Gastrocnemius medialis (tissue), 4 donors: ENCODE measurements around the gene IQSEC2. TPM values are rescaled to one million over a fixed set of nuclear protein-coding genes. Genes with fewer than 3 reads are reported as not detected.

Experiments
- ATAC-seq, 2 donors: fragments of 150-250 bp; one replicate each; pipeline ENCODE4 v1.9.1; 2016
- DNase-seq, 2 donors: peaks; one replicate each; pipeline ENCODE4 v3.0.0-alpha.2; 2019
- H3K27ac ChIP-seq, 4 donors: fragments of 200-600 bp; sonication (generic); 1 replicate in 1 of 4; 2 replicates in 3 of 4; pipeline ENCODE4 v1.5.1; 2016 to 2018; ENCODE audit warnings: mild to moderate bottlenecking in 2 of 4, moderate library complexity in 1 of 4
- H3K27me3 ChIP-seq, 3 donors: fragments of 200-600 bp; sonication (generic) in 2 of 3; 1 replicate in 1 of 3; 2 replicates in 2 of 3; pipeline versions ENCODE4 v1.5.1 to v1.6.0; 2016 to 2019; ENCODE audit warnings: mild to moderate bottlenecking in 1 of 3, moderate library complexity in 1 of 3
- H3K36me3 ChIP-seq, 2 donors: fragments of 200-600 bp; sonication (generic) in 1 of 2; one replicate each; pipeline ENCODE4 v1.5.1; 2017 to 2018
- H3K4me1 ChIP-seq, 2 donors: fragments of 200-600 bp; sonication (generic) in 1 of 2; one replicate each; pipeline ENCODE4 v1.5.1; 2016 to 2017; ENCODE audit warnings: mild to moderate bottlenecking in 2 of 2
- H3K4me3 ChIP-seq, 4 donors: fragments of 200-600 bp; sonication (generic) in 3 of 4; 1 replicate in 1 of 4; 2 replicates in 3 of 4; pipeline ENCODE4 v1.5.1; 2016 to 2019; ENCODE audit warnings: mild to moderate bottlenecking in 2 of 4
- H3K9me3 ChIP-seq, 3 donors: fragments of 200-600 bp; sonication (generic) in 2 of 3; 1 replicate in 1 of 3; 2 replicates in 2 of 3; pipeline ENCODE4 v1.5.1; 2016 to 2019
- CTCF ChIP-seq, 5 experiments: fragments of 450-650 bp in 3 of 5; fragments of 200-600 bp in 2 of 5; sonication (generic) in 2 of 5; IDR thresholded peaks in 4 of 5; conservative IDR thresholded peaks in 1 of 5; 1 replicate in 4 of 5; 2 replicates in 1 of 5; pipeline ENCODE4 v1.5.1; 2016 to 2019; ENCODE audit warnings: antibody characterized with exemption in 5 of 5, mild to moderate bottlenecking in 3 of 5, moderate library complexity in 3 of 5
- POLR2A ChIP-seq, 2 donors: fragments of 450-650 bp; IDR thresholded peaks; one replicate each; pipeline ENCODE4 v1.6.1; 2017; ENCODE audit warnings: antibody characterized with exemption in 2 of 2, mild to moderate bottlenecking in 2 of 2, moderate library complexity in 2 of 2
- in situ Hi-C, 4 donors: fragments of 200-750 bp; cut with MboI; loops; one replicate each; pipeline versions ENCODE4 v1.15.0 to v1.8.0; 2017; ENCODE audit warnings: low sequenced_read_pairs in 4 of 4
- intact Hi-C: fragments of 100-400 bp; cut with DNase I; formaldehyde crosslinking; loops from one replicate; pipeline ENCODE4 v1.15.1; 2023; ENCODE audit warnings: low total_unique reads
- total RNA-seq, 4 donors: library from RNA; depleted of rRNA; stranded (reverse); fragments of >200 nt; gene quantifications; one replicate each; pipeline versions ENCODE4 v1.1.0 to v1.2.3, GENCODE V29; 2016

The IQSEC2 gene
- total RNA-seq, 4 donors from 2014 or later = 59.2 to 127 (median 73.9) TPM

DNA sequence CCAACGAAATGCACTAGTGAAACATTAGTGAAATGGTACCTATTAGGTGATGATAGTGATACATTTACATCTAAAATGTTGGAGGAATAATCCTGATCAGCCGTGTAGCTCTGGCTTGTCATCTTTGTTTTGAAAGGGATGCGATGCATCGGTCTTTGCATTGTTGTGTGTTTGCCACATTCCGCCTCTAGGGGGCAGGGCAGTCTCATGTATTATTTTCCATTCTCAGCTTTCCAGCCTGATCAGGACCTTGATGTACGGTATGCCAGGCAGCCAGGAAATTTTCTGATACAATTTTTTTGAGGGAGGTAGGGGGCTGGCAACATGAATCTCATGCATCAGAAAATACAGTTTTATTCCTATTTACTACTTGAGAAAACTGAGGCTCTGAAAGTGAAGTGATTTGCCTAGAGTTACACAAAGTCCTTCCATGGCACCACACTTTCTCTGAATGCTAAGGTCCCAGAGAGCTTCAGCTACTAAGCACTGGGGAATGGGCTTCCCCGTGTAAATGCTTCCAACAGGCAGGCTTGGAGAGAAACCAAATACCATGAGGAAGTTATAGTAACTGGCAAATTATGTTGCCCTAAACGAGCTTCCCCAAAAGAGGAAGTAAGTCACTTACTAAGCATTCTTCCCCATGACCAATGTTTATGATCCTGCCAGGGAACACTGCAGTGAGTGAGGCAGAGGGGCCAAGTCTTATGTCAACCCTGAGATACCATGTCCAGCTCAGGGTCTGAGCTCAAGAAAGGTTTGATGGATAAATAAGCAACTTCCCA is 31.8 kb upstream of the IQSEC2 start:
- DNase-seq (peak in 1 of 2 donors; percentile 44), ATAC-seq (peak; percentile 56 to 74)
- Histone ChIP-seq H3K36me3 (no peaks in the 10 kb centered on the region), H3K9me3 (no peaks in the 10 kb centered on the region), H3K4me3 (no peak overlapping the region), H3K4me1 (no peaks in the 10 kb centered on the region), H3K27ac (no peak overlapping the region), H3K27me3 (no peaks in the 10 kb centered on the region)
- TF ChIP-seq POLR2A (IDR thresholded peaks at IDR 0.05) (no peak), CTCF (IDR thresholded peaks at IDR 0.05 in 4 of 5, conservative IDR thresholded peaks at IDR 0.05 in 1 of 5) (peak; percentile 24 to 81 (median 72))
- in situ Hi-C loops = loop anchor here (5.0 to 25.0 kb wide), 3 partner anchors 112 to 124 kb away; partner anchors contain the start of genes HSD17B10 (in 2 of the 4), RIBC1 (in 1 of the 4) and SMC1A (in 1 of the 4)
- intact Hi-C loops = loop anchor here (2.0 kb wide), 1 partner anchor 124 kb away; no protein-coding TSS in a partner anchor

DNA sequence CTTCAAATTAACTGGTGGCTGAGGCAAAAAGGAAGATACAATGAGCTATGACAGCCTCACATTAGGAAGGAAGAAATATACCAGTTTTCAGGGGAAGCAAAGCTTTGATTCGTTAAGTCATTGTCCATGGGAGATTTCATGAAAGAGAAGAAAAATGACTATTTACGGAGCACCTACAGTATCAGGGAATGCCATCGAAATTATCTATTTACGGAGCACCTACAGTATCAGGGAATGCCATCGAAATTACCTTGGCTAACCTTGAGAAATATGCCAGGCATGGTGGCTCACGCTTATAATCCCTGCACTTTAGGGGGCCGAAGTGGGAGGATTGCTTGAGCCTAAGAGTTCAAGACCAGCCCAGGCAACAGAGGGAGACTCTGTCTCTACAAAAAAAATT is 28.5 kb upstream of the IQSEC2 start:
- no peaks in the 10 kb centered on the region for H3K27me3 ChIP-seq
- TF ChIP-seq POLR2A (IDR thresholded peaks at IDR 0.05) (no peak), CTCF (IDR thresholded peaks at IDR 0.05 in 4 of 5, conservative IDR thresholded peaks at IDR 0.05 in 1 of 5) (no peak)
- in situ Hi-C loops (loop anchor here (5.0 to 25.0 kb wide), 3 partner anchors 115 to 127 kb away; partner anchors contain the start of genes HSD17B10 (in 2 of the 4), RIBC1 (in 1 of the 4) and SMC1A (in 1 of the 4)), intact Hi-C loops (no loop called here)
- no peak overlapping the region for H3K4me3 ChIP-seq
- DNase-seq = no peak
- no peak overlapping the region for H3K27ac ChIP-seq
- H3K36me3 ChIP-seq = no peaks in the 10 kb centered on the region
- H3K4me1 ChIP-seq = no peaks in the 10 kb centered on the region
- no peaks in the 10 kb centered on the region for H3K9me3 ChIP-seq
- ATAC-seq = no peak

- no peaks in the 10 kb centered on the region for H3K36me3 ChIP-seq
- intact Hi-C loops = no loop called here
- no peak overlapping the region for H3K27ac ChIP-seq
- H3K9me3 ChIP-seq = no peaks in the 10 kb centered on the region
- ATAC-seq (no peak), DNase-seq (no peak)
- no peaks in the 10 kb centered on the region for H3K27me3 ChIP-seq
- TF ChIP-seq CTCF (IDR thresholded peaks at IDR 0.05 in 4 of 5, conservative IDR thresholded peaks at IDR 0.05 in 1 of 5) = no peak
- no peak for TF ChIP-seq POLR2A (IDR thresholded peaks at IDR 0.05)
- no peak overlapping the region for H3K4me3 ChIP-seq
- in situ Hi-C loops = loop anchor here in 2 of 4 donors (25.0 kb wide), 1 partner anchor 128 kb away; the partner anchor contains the start of gene HSD17B10 (in 2 of the 2)
- H3K4me1 ChIP-seq = no peaks in the 10 kb centered on the region
These were observed 27.5 kb upstream of the IQSEC2 start for GRCh38 chrX:53308836-53309235.

DNA sequence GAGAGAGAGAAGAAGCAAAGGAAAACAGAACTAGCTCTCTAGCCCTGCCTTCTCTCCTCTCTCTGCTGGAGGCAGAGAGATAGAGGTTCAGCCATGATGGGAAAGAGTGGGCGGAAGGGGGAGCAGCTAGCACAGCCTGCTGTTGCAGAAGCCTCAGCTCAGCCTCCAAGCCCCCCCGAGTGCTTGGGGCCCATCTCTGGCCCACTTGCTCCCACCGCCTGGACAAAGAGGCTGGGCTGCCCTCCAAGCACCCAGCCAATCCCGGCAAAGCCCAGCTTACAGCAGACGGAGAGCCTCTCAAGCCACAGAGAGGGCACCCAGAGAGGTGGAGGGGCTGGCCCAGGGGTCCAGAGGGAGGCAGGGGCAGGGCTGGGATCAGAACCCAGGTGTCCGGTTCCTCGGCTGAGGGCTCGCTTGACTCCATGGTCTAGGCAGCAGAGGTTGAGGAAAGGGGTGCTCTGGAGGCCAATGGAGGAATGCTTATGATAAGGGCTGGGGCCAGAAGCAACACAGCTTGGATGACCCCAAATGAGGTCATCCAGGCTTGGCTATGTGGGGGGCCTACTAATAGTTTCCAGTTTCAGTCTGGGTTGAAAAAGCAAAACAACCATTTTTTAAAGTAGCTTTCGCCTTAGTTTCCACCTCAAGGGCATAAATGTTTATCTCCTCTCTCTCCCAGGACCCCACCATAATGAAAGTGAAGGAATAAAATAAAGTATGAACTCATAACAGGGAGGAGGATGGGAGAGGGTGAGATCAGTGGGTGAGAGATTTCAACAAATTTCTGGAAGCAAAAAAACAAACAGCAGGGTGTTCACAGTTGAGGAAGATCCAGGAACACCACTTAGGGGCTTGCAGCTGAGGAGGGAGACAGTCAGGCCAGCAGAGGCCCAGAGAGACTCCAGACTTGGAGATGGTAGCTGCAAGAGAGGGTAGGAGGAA is 24.9 kb upstream of the IQSEC2 start:
- no peak for ATAC-seq

More for the DNA sequence above, 24.9 kb upstream of the IQSEC2 start:
- H3K9me3 ChIP-seq = no peaks in the 10 kb centered on the region
- H3K27ac ChIP-seq = no peak overlapping the region
- TF ChIP-seq POLR2A (IDR thresholded peaks at IDR 0.05) (no peak), CTCF (IDR thresholded peaks at IDR 0.05 in 4 of 5, conservative IDR thresholded peaks at IDR 0.05 in 1 of 5) (no peak)
- H3K4me1 ChIP-seq = no peaks in the 10 kb centered on the region
- in situ Hi-C loops (loop anchor here in 2 of 4 donors (25.0 kb wide), 1 partner anchor 131 kb away; the partner anchor contains the start of gene HSD17B10 (in 2 of the 2)), intact Hi-C loops (no loop called here)
- no peak overlapping the region for H3K4me3 ChIP-seq
- H3K36me3 ChIP-seq = no peaks in the 10 kb centered on the region
- DNase-seq = no peak
- no peaks in the 10 kb centered on the region for H3K27me3 ChIP-seq
